Heart right ventricle (tissue), 16 donors: ENCODE data around the gene PTER. TPM values are rescaled to one million over a fixed set of nuclear protein-coding genes. Genes with fewer than 3 reads are reported as not detected.

Source experiments
- ATAC-seq, 8 donors: fragments of 200-7000 bp; cut with Tn5 transposase; one replicate each; pipeline ENCODE4 v1.9.1; 2020; ENCODE audit warnings: mild to moderate bottlenecking in 8 of 8, moderate library complexity in 8 of 8, moderate number of reproducible peaks in 1 of 8
- DNase-seq, 2 donors: peaks; one replicate each; pipeline ENCODE4 v3.0.0-alpha.2; 2020
- H3K27ac ChIP-seq, 10 donors: fragments of 200-600 bp; sonication (generic) in 2 of 10; one replicate each; pipeline versions ENCODE4 v1.5.0 to v1.8.0; 2020 to 2022; ENCODE audit warnings: mild to moderate bottlenecking in 3 of 10
- H3K27me3 ChIP-seq, 7 donors: fragments of 200-600 bp; one replicate each; pipeline ENCODE4 v1.8.0; 2021 to 2022; ENCODE audit warnings: mild to moderate bottlenecking in 2 of 7
- H3K36me3 ChIP-seq, 9 donors: fragments of 200-600 bp; sonication (generic) in 1 of 9; one replicate each; pipeline versions ENCODE4 v1.5.0 to v1.8.0; 2020 to 2022; ENCODE audit warnings: mild to moderate bottlenecking in 2 of 9
- H3K4me1 ChIP-seq, 9 donors: fragments of 200-600 bp; sonication (generic) in 1 of 9; one replicate each; pipeline versions ENCODE4 v1.5.0 to v1.8.0; 2020 to 2022; ENCODE audit warnings: mild to moderate bottlenecking in 4 of 9
- H3K4me3 ChIP-seq, 10 donors: fragments of 200-600 bp; sonication (generic) in 2 of 10; one replicate each; pipeline versions ENCODE4 v1.5.0 to v1.8.0; 2020 to 2022; ENCODE audit warnings: mild to moderate bottlenecking in 7 of 10, moderate library complexity in 2 of 10
- H3K9me3 ChIP-seq, 11 donors: fragments of 200-600 bp in 10 of 11; sonication (generic) in 2 of 11; one replicate each; pipeline versions ENCODE4 v1.5.0 to v1.8.0; 2013 to 2022; ENCODE audit warnings: mild to moderate bottlenecking in 2 of 11, control low read depth in 1 of 11, moderate library complexity in 1 of 11
- WGBS, 2 donors: extraction: QIAGEN DNeasy Blood & Tissue Kit; methylation state at CpG; one replicate each; pipeline ENCODE4 v1.1.7; 2013; ENCODE audit warnings: inconsistent platforms in 1 of 2; 5-methylcytosine and 5-hydroxymethylcytosine counted together
- intact Hi-C, 10 donors: fragments of 100-400 bp; cut with DNase I; formaldehyde crosslinking; loops; one replicate each; pipeline versions ENCODE4 v1.11.1 to v1.14.2; 2022
- polyA plus RNA-seq, 2 donors: library from polyadenylated mRNA; stranded (reverse); fragments of 200-250 nt; gene quantifications; one replicate each; pipeline ENCODE4 v1.2.3, GENCODE V29; 2013
- total RNA-seq, 10 donors: library from RNA; stranded (reverse); fragmentation: NEBNext Ultra II Directional in 3 of 10; extraction: Animal tissue kit (Norgen Biotek cat#: 25700) in 3 of 10; gene quantifications; one replicate each; pipeline versions ENCODE4 v1.2.1 to v1.2.4, GENCODE V29; 2021 to 2023
- TF ChIP-seq, protein P1 (sequence below), 9 donors: fragments of 200-600 bp; sonication (generic) in 2 of 9; IDR thresholded peaks; one replicate each; pipeline versions ENCODE4 v1.5.0 to v1.8.0; 2021 to 2022; ENCODE audit warnings: antibody characterized with exemption in 9 of 9, mild to moderate bottlenecking in 5 of 9, moderate library complexity in 1 of 9
- donor health status: Arrhythmogenic right ventricular cardiomyopathy.
- donor health status: ischemic (EF 13 %, LVEDD 7.1; RV severe dilation, severe dysfunction).
- donor health status: healthy with polysubstance abuse.
- donor health status: DM: no; HTN: yes; CAD: no.
- donor health status: DM: no; HTN: no; CAD: no.
- donor health status: ischemic (EF 25% LVEDD 6.9; RV normal size, moderate dysfunction).
- donor health status: ischemic (EF 25% LVEDD 5.7; RV mildly dilated, moderate dysfunction).
- donor health status: healthy.
- donor health status: DM: yes; HTN: yes; CAD: no.
- donor health status: Ischemic cardiomyopathy.
- donor health status: ischemic (EF 35%, LVEDD 5.7; RV mildly dilated, moderate dysfunction).
- donor health status: nonischemic (EF 11% LVEDD 7.7; RV severe dilation, severe dysfunction).
- donor health status: DM: yes; HTN: yes; CAD: no.
- donor health status: PGD.
- donor health status: ischemic (EF 29% LVEDD 5.4; RV normal size, mild dysfunction).
- donor health status: nonischemic (EF 23%, LVEDD 6.1; RV moderate dilation, normal function).

Gene PTER
- total and polyA plus RNA-seq, 12 donors = 2.9 to 21.4 (median 14.5) TPM

- no peaks in the 10 kb centered on the region for H3K4me1 ChIP-seq
- ATAC-seq (no peak), DNase-seq (no peak)
- H3K4me3 ChIP-seq = no peak overlapping the region
- TF ChIP-seq, protein P1, sequence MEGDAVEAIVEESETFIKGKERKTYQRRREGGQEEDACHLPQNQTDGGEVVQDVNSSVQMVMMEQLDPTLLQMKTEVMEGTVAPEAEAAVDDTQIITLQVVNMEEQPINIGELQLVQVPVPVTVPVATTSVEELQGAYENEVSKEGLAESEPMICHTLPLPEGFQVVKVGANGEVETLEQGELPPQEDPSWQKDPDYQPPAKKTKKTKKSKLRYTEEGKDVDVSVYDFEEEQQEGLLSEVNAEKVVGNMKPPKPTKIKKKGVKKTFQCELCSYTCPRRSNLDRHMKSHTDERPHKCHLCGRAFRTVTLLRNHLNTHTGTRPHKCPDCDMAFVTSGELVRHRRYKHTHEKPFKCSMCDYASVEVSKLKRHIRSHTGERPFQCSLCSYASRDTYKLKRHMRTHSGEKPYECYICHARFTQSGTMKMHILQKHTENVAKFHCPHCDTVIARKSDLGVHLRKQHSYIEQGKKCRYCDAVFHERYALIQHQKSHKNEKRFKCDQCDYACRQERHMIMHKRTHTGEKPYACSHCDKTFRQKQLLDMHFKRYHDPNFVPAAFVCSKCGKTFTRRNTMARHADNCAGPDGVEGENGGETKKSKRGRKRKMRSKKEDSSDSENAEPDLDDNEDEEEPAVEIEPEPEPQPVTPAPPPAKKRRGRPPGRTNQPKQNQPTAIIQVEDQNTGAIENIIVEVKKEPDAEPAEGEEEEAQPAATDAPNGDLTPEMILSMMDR (IDR thresholded peaks at IDR 0.05) = no peak
- intact Hi-C loops = loop anchor here in 1 of 10 donors (5.0 kb wide), 1 partner anchor 787 kb away; no protein-coding TSS in a partner anchor
- H3K27me3 ChIP-seq = peaks cover 0 to 12% (median 4%) of the 10 kb centered on the region in 7 donors
- no peak overlapping the region for H3K27ac ChIP-seq
- 81 to 93% methylated on average over 3 of the region's 3 CpGs for WGBS, 2 donors
- no peaks in the 10 kb centered on the region for H3K36me3 ChIP-seq
- H3K9me3 ChIP-seq = peaks cover 0 to 7% (median 0%) of the 10 kb centered on the region in 11 donors
Measured at GRCh38 chr10:16425449-16425848, 11.4 kb upstream of the PTER start.

DNA sequence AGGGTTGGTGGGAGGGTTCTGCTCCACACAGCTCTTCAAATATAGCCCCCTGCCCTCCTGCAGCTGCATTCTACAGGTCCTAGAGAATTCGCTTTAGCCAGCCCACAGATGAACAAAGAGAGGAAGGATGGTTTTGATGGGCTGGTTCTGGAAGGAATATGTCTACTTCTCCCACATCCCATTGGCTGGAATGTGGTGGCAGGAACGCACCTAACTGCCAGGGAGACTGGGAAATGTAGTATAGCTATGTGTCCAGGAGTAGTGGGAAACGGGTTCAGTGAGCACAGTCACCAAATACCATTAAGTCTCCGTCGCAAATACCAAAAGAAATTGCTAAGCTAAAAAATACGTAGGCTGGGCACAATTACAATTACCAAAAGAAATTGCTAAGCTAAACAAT lies 7.3 kb upstream of the PTER start:
- Histone ChIP-seq H3K9me3 (peaks cover 0 to 7% (median 0%) of the 10 kb centered on the region in 11 donors), H3K4me1 (no peaks in the 10 kb centered on the region), H3K4me3 (no peak overlapping the region), H3K27me3 (peaks cover 0 to 3% (median 0%) of the 10 kb centered on the region in 7 donors), H3K36me3 (no peaks in the 10 kb centered on the region), H3K27ac (no peak overlapping the region)
- 76 to 87% methylated on average over 6 of the region's 6 CpGs for WGBS, 2 donors
- DNase-seq (no peak), ATAC-seq (no peak)
- TF ChIP-seq, protein P1 (IDR thresholded peaks at IDR 0.05) = no peak
- intact Hi-C loops = loop anchor here in 1 of 10 donors (2.0 to 5.0 kb wide), 2 partner anchors 67 to 783 kb away; no protein-coding TSS in a partner anchor

DNA sequence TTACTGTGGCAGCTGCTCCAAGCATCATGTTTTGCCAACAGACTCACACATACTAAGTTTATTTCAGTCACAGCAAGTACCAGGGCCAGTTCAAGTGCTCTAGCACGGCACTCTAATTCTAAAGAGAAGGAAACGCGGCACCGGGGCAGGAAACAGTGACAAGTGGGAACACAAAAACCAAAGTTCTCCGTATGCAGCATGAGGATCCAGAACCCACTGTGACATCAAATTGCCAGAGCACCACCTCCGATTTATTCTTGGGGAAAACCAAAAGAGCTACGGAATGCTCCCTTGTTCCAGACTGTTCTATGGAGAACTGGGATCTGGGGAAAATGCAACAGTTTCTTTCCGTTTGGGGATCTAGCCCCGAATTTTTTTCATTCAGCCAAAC lies 448 bp upstream of the PTER start:
- TF ChIP-seq, protein P1 (IDR thresholded peaks at IDR 0.05) = no peak
- Histone ChIP-seq H3K9me3 (no peaks in the 10 kb centered on the region), H3K4me3 (peak overlapping the region; percentile 36 to 90 (median 67)), H3K36me3 (no peaks in the 10 kb centered on the region), H3K27ac (peak overlapping the region in 9 of 10 donors; percentile 80 to 92 (median 89)), H3K27me3 (peaks cover 0 to 3% (median 0%) of the 10 kb centered on the region in 7 donors), H3K4me1 (peaks cover 0 to 45% (median 34%) of the 10 kb centered on the region in 9 donors)
- 1 to 3% methylated on average over 9 of the region's 9 CpGs for WGBS, 2 donors
- peak in 1 of 2 donors; percentile 14 for DNase-seq
- peak in 7 of 8 donors; percentile 11 to 69 (median 46) for ATAC-seq
- intact Hi-C loops = loop anchor here in 2 of 10 donors (5.0 to 10.0 kb wide), 2 partner anchors 366 to 378 kb away; partner anchors contain the start of gene RSU1 (in 1 of the 2)

DNA sequence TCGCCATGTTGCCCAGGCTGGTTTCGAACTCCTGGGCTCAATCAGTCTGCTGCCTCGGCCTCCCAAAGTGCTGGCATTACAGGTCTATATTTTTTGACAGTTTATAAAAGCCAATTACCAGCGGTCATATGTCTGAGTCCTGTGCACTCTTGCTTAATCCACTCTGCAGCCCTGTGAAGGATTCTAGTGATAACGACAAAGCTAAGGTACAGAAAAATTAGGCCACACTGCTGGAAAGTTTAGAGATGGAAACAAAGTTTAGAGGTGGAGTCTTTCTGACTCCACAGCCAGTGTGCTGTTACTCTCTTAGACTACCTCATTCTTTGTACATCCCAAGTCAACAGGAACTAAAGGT lies 707 bp downstream of the PTER start:
- H3K36me3 ChIP-seq = no peaks in the 10 kb centered on the region
- intact Hi-C loops = loop anchor here in 2 of 10 donors (5.0 to 10.0 kb wide), 2 partner anchors 365 to 377 kb away; partner anchors contain the start of gene RSU1 (in 1 of the 2)
- peaks cover 0 to 3% (median 0%) of the 10 kb centered on the region in 7 donors for H3K27me3 ChIP-seq
- H3K4me3 ChIP-seq = peak overlapping the region; percentile 36 to 90 (median 67)
- no peak for DNase-seq
- H3K4me1 ChIP-seq = peaks cover 0 to 51% (median 36%) of the 10 kb centered on the region in 9 donors
- peak overlapping the region in 9 of 10 donors; percentile 80 to 92 (median 89) for H3K27ac ChIP-seq
- WGBS, 2 donors = 80 to 86% methylated on average over 5 of the region's 5 CpGs
- TF ChIP-seq, protein P1 (IDR thresholded peaks at IDR 0.05) = no peak
- no peak for ATAC-seq
- H3K9me3 ChIP-seq = no peaks in the 10 kb centered on the region
